Putamen (tissue), 1 donor: ENCODE results near the gene NRGN.

Experiments
- DNase-seq: peaks from one replicate; pipeline ENCODE4 v3.0.0-alpha.2; 2016; ENCODE audit warnings: low spot score

Gene NRGN

DNA sequence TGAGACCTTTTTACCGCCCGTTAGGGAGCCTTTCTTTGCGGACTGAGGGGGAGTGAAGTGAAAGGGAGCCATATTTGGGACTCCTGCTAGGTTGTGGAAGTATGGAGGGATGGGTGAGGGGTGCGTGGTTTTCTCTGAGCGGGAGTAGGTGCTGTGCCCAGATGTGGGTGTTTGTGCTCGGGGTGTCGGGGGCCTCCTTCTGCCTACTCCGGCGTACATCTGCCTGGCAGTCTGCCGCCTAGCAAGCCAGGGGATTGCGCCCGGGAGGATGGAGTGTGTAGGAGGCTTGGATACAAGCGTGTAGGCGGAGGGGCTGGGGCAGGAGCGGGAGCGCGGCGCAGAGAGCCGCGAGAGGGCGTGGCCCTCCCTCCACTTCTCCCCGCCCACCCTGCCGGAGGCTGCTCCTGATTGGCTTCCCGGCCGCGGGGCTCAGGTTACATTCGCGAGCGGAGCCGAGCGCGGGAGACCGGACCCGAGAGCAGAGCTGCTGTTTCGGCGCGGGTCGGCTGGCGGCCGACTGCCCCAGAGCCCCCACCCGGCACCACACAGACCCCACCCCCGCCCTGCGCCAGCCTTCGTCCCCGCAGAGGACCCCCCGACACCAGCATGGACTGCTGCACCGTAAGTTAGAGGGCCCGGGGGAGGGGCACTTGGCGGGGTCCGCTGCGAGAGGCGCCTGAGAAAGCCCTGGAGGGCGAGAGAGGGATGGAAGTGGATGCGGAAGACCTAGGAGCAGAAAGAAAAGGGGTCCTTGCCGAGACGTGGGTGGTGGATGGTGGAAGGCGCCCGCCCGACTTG, at the start of gene NRGN:
Gene NRGN, plus strand, starts transcription at position 464 of the 798 bp plus-strand sequence. Its CDS starts 143 bp downstream, at position 607.
- DNase-seq: peak; percentile 80

DNA sequence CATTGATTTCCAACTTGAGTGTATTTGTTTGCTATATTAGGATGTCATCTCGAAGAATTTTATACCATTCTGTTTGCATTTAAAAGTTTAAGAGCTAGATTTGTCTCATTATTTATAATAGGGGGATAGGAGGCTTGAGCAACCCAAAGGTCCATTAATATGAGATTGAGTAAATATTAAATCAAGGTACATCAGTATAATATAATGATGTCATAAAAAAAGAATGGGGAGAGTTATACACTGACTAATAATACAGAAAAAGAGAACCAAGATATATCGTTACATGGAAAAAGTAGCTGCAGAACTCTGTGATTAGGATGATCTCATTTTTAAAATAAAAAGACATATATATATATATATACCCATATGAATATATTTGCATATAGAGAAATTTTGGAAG, 46.6 kb upstream of the NRGN start:
- no peak for DNase-seq

DNA sequence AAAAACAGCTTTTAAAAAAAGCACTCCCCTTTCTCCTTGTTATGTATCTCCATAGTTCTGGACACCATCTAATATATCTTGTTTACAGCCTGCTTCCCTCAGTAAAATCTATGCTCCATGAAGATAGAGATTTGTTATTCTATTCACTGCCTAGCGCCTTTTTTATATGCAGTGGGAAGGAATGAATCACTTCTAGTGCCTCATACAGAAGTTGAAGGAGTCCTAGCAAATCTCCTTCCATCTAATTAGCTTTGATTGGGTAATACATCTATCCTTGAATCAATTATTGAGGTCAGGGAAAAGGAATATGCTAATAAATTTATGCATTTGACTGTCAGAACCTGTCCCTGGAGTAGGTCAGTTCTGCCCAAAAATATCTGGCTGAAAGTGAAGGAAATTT, 40.2 kb upstream of the NRGN start:
- DNase-seq: no peak

DNA sequence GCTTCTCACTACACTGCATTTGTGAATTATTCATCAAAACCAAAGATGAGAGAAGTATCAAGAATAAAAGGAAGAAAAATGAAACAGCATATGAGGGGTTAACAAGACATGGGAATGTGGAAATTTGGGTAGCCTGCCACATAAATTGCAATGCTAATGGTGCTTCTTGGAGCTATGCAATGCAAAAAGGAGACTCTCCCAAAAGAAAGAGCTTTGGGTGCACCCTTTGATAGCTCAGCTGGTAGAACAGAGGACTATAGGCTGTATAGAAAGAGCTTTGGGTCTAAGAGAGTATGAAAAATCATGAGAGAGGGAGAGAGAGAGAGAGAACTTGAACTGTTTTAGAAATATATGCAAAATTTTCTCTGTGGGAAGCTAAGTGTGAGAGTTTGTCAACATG, 39.7 kb upstream of the NRGN start:
- DNase-seq: no peak

DNA sequence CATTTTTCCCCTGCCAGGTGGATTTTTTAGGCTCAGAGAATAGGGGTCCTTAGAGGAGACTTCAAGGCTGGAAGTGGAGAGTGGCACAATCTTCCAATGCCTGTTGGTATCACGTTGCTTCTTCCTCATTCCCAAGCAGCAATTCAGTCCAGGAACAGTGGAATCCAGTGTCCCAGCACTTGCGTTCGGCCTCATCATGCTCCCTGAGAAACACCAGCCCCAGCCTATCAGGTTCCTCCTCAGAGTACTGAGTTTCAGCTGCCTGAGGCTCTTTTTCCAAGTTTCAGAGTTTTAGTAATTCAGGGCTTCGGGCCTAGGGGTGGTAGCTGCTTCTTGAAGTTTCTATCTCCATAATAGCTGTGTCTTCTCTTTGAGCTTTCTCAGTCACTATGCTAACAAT, 31.9 kb upstream of the NRGN start:
- DNase-seq: no peak

DNA sequence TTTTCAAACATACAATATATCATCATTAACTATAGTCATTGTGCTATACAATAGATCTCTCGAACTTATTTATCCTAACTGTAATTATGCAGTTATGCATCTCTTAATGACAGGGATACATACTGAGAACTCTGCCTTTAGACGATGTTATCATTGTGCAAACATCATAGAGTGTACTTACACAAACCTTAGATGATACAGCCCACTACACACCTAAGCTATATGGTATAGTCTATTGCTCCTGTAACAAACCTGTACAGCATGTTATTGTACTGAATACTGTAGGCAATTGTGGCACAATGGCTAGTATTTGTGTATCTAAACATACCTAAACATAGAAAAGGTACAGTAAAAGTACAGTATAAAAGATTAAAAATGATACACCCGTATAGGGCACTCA, 27.4 kb upstream of the NRGN start:
- no peak for DNase-seq

DNA sequence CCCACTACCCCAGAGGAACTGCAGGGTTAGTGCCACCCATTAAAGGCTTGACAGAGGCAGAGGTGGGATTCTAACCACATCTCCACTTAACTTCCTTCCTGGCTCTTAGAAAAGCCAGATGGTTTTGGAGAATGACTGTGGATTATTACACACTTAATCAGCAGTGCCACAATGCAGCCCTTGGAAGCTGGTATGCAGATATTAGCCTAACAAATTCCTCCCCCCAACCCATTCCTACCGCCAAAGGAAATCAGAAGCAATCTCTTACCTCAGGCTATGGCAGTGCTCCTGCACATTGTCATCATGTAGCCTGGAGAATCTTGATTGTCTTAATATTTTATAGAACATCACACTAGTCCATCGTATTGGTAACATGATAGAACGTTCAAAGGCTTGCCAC, 23.2 kb upstream of the NRGN start:
- no peak for DNase-seq

DNA sequence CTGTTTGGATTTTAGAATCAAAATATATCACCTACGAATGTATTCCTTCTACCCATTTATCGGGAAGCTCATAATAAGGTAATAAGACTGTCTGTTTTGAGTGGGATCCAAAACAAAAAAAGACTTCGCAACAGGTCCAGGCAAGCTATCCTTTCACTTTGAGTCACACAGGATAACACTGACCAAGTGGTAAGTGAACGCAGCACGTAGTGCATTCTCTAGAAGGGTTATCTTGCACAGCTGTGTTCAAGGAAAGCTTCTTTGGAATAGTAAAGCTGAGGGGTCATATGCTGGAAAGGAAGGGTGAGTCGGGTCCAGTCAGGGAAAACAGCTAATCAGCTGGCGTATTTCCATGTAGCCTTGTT, 22.3 kb upstream of the NRGN start:
- no peak for DNase-seq

DNA sequence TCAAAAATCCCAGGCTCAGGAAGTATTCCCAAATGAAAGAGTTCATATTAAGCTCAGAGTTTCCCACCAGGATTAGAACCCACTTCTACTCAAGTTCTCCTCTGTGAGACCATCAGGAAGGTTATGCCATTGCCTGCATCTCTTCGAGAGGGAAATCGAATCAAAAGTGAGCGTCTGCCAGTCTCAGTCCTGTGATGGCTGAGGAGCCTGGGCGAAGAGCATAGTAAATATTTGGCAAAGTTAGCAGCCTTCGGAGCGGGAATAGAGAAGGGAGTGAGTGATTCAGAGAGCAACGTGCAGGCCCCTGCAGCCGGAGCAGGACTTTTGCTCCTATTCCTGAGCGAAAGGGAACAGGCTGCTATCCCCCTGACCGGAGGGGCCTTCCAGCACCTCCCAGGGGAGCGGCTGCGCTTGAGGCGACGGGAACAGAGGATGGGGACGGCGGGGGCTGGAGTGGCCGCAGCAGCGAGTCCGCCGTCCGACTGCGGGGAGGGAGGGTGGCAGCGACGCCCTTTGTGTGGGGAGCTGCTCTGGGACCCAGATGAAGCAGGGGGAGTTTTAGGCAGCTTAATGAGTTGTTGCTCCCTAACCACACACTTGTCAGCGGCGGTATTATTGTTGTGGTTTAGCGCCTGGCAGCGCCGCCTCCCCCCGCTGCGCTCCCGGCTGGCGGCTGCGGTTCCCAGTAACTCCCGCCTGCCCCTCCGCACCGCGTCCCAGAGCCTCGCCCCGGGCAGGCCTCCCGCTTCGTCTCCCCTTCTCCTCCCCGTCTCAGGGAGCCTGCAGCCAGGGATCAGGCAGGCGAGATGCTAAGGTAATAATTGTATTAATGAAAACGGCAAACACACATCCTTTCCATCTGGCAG, 21.7 kb upstream of the NRGN start:
- no peak for DNase-seq

DNA sequence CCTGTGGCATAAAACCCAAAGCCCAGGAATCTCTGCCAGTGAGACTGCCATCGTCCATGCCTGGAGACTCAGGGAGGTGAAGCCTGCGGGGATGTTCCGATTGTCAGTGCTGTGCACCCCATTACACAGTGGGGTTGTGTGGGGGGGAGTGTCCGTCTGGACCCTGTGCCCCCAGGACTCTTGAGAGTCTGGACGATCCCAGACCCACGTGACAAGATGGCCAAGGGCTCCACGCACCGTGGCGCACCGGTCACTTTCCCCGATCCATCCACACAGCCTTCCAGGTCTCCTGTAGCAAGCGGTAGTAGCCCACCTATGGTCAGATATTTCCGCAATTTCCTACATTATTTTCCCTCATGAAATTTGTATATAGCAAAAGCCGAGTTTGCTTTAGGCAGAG, 20.9 kb upstream of the NRGN start:
- no peak for DNase-seq

DNA sequence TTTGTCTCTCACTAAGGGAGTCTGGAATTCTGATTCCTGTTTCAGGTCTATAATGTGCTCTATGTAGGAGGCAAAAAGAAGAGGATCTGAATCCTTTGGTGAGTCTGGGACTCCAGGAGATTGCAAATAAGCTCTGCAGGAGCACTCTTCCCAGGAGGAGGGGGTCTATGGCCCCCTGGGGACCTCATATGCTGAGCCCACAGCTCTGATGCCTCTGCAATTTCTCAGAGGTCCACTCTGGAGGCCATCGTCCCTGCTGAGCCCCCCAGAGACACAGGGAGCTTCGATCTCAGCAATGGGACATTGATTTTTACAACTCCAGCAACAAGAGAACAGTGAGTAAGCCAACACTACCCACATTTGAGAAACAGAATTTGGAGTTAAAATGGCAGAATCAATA, 20.2 kb upstream of the NRGN start:
- DNase-seq: no peak

DNA sequence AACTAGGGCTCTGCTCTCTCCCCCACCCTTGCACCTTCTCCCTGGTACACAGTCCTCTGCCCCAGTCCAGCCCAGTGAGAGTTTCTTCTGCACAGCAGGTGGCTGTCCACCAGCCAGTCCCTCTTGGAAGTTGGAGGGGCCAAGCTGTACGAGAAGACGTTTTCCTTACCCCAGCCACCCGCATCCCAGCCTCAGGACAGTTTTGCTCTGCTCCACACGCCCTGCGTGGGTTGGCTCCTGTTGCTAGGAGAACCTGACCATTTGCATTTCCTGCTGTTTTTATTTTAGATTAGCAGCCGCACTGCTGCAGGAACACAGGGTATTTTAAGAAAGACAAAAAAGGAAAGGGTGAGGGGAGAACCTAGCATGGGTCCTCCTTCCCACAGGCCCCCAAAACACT, 17.6 kb upstream of the NRGN start:
- DNase-seq: no peak

DNA sequence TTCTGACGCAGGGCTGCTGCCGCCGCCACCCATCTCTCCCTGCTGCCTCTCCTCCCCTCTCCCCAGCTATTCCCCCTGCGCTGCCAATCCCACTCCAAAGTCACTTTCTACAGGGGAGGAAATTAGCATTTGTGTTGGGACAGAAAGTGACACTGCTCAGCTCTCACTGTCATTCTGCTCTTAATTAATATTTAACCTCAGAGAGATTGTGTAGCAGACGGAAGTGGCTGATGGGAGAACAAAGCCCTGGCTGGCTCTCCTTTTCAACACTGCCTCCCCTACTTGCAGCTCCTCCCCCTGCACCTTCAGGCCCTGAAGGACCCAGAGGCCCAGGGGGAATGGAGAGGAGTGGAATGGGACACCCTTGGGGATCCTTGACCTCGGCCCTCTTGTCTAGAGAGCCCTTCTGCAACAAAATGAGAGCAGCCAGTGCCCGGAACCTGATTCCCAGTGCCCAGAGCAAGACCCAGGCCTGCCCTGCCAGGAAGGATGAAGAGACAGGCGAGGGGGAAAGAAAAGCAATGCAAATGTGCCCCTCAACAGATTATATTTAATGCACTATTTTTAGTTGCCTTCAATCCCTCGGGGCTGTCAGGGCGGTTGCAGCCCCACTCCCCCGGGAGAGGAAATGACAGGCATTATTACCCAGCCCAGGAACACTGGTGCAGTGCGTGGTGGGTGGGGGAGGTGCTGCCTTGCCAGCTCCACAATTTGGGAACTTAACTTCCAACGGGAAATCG, 14.6 kb upstream of the NRGN start:
- peak; percentile 77 for DNase-seq

DNA sequence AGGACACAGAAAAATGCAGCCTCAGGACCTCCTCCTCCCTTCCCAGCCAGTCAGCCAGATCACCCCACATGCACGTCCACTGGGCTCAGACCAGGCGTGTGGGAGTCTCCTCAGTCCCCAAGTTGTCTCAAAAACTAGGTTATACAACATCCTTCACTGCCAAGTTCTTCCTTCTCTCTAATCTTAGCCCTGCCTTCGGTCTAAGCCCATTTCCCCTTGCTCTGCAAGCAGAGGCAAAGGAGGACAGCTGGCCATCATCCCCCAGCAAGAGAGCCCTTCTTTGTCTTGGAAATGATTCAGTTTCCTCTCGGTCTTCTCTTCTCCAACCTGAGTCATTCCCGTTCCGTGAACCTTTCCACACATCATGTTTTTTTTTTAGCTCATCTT, 14.0 kb upstream of the NRGN start:
- DNase-seq: no peak

DNA sequence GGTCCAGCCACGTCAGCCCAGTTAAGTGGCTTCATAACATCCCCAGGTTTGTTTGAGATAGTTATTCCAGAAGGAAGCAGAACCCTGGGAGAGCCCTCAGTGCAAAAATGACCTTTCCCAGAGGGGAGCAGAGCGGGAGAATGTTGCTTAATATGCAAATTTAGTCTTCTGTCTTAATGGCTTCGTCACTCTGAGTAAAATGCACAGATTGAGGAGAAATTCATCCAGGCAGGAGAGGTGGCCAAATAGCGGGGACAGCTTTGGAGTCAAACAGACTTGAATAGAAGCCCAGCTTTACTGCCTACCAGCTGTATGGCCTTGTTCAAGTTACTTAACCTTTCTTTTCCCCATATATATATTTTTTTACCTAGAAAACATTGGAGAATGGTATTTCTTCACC, 12.3 kb upstream of the NRGN start:
- DNase-seq: no peak

DNA sequence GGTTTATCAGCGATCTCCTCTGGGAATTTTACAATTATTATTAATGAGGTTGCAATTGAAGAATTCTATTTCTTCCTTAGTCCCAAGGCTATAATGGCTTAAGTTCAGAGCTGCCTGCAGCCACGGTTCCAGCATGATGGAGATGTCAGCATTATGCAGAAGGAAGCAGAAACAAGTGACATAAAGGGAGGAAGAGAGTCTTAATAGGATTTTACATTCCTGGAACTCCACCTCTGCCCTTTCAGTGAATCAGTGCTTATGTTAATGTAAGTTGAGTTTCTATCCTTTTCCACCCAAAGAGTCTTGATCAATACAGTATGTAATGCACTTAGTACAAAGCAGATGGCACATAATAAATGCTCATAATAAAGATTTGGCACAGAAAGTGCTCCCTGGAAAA, 11.6 kb upstream of the NRGN start:
- no peak for DNase-seq

DNA sequence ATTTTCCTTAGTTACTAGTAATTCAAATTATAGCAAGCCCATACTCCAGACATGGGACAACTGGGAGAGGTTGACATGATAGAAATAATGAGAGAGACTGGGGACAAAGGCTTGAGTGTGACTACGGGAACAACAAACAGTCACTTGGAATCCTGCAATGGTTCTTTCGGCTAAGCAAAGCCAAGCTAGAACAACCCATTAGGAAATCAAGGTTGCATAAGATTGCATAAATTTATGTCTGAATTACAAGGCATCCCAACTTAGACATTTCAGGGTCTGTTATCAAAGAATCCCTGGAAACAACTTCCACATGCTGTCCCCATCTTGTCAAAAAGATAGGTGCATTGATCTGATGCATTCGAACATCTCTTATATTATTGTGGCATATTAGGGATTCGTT, 10.2 kb upstream of the NRGN start:
- DNase-seq: no peak

DNA sequence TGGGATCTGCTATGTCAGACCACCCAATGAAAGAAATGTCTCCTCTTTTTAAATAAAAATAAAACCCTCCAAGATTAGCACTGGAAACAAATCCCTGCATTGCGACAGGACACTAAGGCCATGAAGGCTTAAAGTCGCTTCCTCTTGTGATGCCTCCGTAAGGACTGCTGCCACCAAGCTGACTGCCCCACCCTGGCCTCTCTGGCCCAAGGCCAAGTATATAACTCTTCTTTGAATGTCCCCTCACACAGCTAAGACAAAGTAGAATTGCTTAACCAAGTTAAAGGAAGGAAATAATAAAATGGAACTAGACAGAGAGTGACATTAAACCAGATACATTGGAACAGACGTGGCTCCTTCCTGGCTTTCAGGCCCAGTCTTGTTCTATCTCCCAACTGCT, 7.5 kb upstream of the NRGN start:
- no peak for DNase-seq

DNA sequence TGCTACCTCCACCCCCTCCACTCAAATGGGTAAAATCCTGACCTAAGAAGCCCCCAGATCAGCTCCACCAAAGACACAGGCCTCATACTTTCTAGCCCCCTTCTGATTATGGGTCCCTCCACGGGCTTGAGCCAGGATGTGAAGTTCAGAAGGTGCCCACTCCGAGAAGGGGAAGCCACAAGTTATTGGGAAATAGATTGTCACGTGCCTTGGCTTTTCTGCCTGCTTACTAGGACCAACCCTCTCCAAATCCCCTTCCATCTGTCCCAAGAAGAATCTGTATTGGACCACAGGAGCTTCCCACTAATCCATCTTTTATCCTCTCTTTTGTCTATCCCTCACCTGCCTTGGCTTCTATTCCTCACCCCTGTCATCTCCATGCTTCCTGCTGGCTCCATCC, 3.0 kb upstream of the NRGN start:
- DNase-seq: no peak

DNA sequence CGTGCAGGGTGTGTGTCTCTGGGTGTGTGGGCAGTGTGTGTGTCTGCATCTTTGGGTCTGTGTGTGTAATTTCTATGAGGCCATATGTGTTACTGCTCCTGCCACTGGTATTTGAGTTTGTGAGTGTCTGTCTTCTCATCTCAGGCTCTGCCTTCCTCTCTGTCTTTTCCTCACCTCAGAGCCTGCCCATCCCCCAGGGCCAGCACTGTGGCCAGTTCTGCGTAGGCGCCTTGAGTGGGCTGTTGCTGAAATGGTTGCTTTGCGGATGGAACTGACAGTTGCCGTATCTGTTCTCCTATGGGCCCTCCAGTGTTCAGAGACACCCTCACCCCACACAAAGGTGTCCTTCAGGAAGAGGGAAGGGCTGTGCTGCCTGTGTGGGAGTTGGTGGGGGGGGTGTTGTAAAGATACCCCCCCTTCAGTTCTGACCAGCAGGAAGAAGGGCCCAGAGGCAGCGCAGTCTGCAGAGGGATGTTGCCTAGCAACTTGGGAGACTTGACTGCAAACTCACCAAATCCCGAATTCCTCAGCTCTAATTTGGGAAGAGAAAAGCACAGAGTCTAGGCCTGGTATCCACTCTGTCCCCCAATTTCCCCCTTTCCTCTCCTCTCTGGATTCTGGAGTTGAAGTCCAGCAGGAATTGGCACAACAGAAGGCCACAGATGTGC, 2.0 kb upstream of the NRGN start:
- no peak for DNase-seq

DNA sequence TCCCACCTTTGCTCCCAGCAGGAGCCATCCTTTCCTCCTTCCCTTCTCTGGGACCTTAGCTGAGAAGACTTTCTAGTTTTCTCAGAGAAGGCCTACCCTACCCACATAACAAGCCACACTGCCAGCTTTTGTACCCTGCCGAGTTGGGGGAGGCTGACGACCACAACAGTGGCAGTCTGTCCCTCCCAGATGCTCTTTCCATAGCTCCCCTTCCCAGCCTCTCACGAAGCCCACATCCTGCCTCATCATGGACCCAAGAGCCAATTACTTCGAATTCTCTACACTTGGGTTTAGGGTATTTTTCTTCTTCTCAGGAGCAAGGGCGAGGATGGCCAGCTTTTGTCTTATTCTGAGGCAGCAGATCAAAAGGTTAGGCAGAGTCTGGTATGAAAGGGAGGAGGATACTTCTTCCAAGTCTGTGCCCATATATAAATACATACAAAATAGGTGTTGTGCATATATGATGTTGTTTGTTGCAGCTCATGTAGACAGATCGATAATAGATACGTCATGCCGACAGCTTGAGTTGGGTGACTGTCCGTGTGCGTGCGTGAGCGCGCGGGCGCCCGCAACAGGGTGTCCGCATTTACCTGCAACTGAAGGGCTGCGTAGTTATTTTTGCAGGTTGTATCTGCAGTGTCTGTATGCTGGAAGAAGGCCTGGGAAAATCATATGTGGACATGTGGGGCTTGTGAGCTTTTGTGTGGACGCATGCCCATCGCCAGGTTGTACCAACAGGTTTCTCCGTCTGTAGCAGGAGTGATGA, 846 bp upstream of the NRGN start:
- DNase-seq: no peak
